ENCODE measurements around the gene KIF2A.

KIF2A gene

DNA sequence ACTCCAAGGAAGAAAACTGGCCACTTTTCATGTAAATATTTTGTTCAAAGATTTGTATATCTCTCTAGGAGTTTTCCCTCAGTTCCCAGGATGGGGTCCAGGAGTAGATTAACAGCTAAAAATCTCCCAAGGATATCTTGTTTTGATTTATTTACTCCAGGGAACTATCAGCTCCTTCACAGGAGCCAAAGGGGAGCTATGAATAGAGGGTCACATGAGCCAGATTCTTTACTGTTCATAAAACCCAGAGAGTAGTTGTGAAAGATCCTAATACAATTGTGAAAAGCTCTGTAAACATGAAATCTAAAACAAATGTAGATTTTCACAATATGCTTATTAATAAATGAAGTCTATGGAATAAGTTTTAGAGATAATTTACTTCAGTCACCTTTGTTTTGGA, 80.8 kb downstream of the KIF2A start:
- TF ChIP-seq SIN3A (IDR thresholded peaks at IDR 0.05; ENCODE audit: borderline replicate concordance, insufficient read depth, low read length) = no peak
- TF ChIP-seq FOXP2 (optimal IDR thresholded peaks at IDR 0.05; ENCODE audit: borderline replicate concordance, extremely low read depth, extremely low read length, insufficient read depth) = no peak
- TF ChIP-seq REST (IDR thresholded peaks at IDR 0.05; ENCODE audit: insufficient read depth in 1 of 2, low read depth in 2 of 2, low read length in 2 of 2) = no peak

GRCh38 chr5:62395210-62395950, 89.4 kb downstream of the KIF2A start:
- TF ChIP-seq REST (IDR thresholded peaks at IDR 0.05; ENCODE audit: insufficient read depth in 1 of 2, low read depth in 2 of 2, low read length in 2 of 2) (no peak), POLR2AphosphoS5 (IDR thresholded peaks at IDR 0.05; ENCODE audit: low read depth, low read length) (no peak), TAF1 (IDR thresholded peaks at IDR 0.05; ENCODE audit: borderline replicate concordance, insufficient read depth, low read length) (no peak), SIN3A (IDR thresholded peaks at IDR 0.05; ENCODE audit: borderline replicate concordance, insufficient read depth, low read length) (no peak), FOXP2 (optimal IDR thresholded peaks at IDR 0.05; ENCODE audit: borderline replicate concordance, extremely low read depth, extremely low read length, insufficient read depth) (no peak)

- TF ChIP-seq SIN3A (IDR thresholded peaks at IDR 0.05; ENCODE audit: borderline replicate concordance, insufficient read depth, low read length) (no peak; the same call in 1 of the 2 replicates), TAF1 (IDR thresholded peaks at IDR 0.05; ENCODE audit: borderline replicate concordance, insufficient read depth, low read length) (peak; percentile 93), FOXP2 (optimal IDR thresholded peaks at IDR 0.05; ENCODE audit: borderline replicate concordance, extremely low read depth, extremely low read length, insufficient read depth) (peak; percentile 53), POLR2AphosphoS5 (IDR thresholded peaks at IDR 0.05; ENCODE audit: low read depth, low read length) (peak; percentile 95)
Observed at GRCh38 chr5:62403411-62404250, 97.6 kb downstream of the KIF2A start, which contains the start of gene DIMT1. Gene DIMT1, minus strand, starts transcription at chr5:62403905. Its CDS starts 133 bp downstream, at chr5:62403772.

DNA sequence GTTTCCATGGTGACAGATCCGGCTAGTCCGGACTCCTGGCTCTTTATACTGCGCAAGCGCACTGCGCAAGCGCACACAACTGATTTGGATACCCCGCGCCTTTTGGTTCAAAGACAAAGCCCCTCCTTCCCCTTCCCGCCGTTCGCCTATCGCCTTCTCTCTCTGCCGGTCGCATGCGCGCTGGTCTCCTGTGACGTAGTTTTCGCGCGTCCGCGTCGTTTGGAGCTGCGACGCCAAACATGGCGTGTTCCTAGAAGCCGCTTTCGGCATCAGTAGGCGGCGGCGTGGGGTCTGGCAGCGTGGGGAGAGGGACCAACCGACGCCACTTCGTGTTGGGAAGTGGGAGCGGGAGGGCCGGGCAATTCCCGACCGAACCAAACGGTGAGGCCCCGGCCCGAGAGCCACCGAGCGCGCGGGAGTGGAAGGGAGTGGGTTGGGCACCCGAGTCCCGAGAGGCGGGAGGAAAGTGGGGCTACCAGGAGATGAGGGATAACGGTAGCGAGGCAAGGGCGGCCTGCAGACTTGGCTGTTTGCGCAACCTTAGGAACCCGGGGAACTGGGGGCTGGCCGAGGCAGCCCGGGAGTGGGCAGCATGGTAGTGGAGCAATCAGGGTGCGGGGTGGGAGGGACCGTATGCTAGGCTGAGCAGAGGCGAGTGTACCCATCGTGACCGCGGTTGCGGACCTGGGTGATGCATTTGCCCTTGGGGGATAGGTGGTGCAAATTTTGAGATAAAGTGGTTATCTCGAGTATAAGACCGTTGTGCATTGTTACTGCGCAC, 106.7 kb downstream of the KIF2A start, which contains the start of gene IPO11:
Gene IPO11, plus strand, starts transcription at position 215 of the 781 bp plus-strand sequence. CDS start 24,517 bp downstream, outside the sequence.
- TF ChIP-seq REST (IDR thresholded peaks at IDR 0.05; ENCODE audit: insufficient read depth in 1 of 2, low read depth in 2 of 2, low read length in 2 of 2) (no peak), SIN3A (IDR thresholded peaks at IDR 0.05; ENCODE audit: borderline replicate concordance, insufficient read depth, low read length) (peak; percentile 73; the same call in 1 of the 2 replicates), FOXP2 (optimal IDR thresholded peaks at IDR 0.05; ENCODE audit: borderline replicate concordance, extremely low read depth, extremely low read length, insufficient read depth) (peak; percentile 55), TAF1 (IDR thresholded peaks at IDR 0.05; ENCODE audit: borderline replicate concordance, insufficient read depth, low read length) (peak; percentile 85; the same call in 1 of the 2 replicates), POLR2AphosphoS5 (IDR thresholded peaks at IDR 0.05; ENCODE audit: low read depth, low read length) (peak; percentile 87)

- TF ChIP-seq REST (IDR thresholded peaks at IDR 0.05; ENCODE audit: insufficient read depth in 1 of 2, low read depth in 2 of 2, low read length in 2 of 2) (no peak), SIN3A (IDR thresholded peaks at IDR 0.05; ENCODE audit: borderline replicate concordance, insufficient read depth, low read length) (no peak), POLR2AphosphoS5 (IDR thresholded peaks at IDR 0.05; ENCODE audit: low read depth, low read length) (no peak), TAF1 (IDR thresholded peaks at IDR 0.05; ENCODE audit: borderline replicate concordance, insufficient read depth, low read length) (no peak)
Observed at GRCh38 chr5:62413711-62414110, 107.7 kb downstream of the KIF2A start.
